HepG2 (cell line): Measurements from ENCODE around the gene RER1.

Experiments used
- CBFB ChIP-seq: sonication (generic); formaldehyde crosslinking; IDR thresholded peaks from 2 replicates; pipeline ENCODE4 v1.4.0; 2020; ENCODE audit warnings: missing genetic modification reagents
- CTCF ChIP-seq: sonication (generic); formaldehyde crosslinking; IDR thresholded peaks from 2 replicates; pipeline ENCODE4 v1.5.0; 2020; ENCODE audit warnings: mild to moderate bottlenecking, missing genetic modification reagents, moderate library complexity
- ELK4 ChIP-seq: sonication (generic); formaldehyde crosslinking; IDR thresholded peaks from 2 replicates; pipeline ENCODE4 v1.9.0; 2021; ENCODE audit warnings: missing genetic modification reagents, borderline replicate concordance
- MXI1 ChIP-seq: IDR thresholded peaks from 3 replicates; pipeline ENCODE4 v1.6.1; 2012; ENCODE audit warnings: low read depth, low read length, inconsistent platforms, borderline replicate concordance
- NCOR1 ChIP-seq: fragments of 200-600 bp; sonication (generic); IDR thresholded peaks from 2 replicates; pipeline ENCODE4 v1.7.0; 2017; ENCODE audit warnings: antibody characterized with exemption, low read length, borderline replicate concordance
- POLR2AphosphoS5 ChIP-seq: IDR thresholded peaks from 2 replicates; pipeline ENCODE4 v1.6.1; 2012; ENCODE audit warnings: low read depth, low read length
- ZSCAN31 ChIP-seq: sonication (generic); formaldehyde crosslinking; IDR thresholded peaks from 2 replicates; pipeline ENCODE4 v1.5.0; 2020; ENCODE audit warnings: low read depth, mild to moderate bottlenecking, missing genetic modification reagents

GRCh38 chr1:2431518-2431917 is 39.9 kb downstream of the RER1 start:
- no peak for TF ChIP-seq ZSCAN31 (CRISPR knock-in tag)
- TF ChIP-seq CTCF (CRISPR knock-in tag): no peak
- no peak for TF ChIP-seq POLR2AphosphoS5
- TF ChIP-seq ELK4 (CRISPR knock-in tag): no peak
- TF ChIP-seq MXI1: no peak
- no peak for TF ChIP-seq NCOR1
- TF ChIP-seq CBFB (CRISPR knock-in tag): no peak
